Mesendoderm (in vitro differentiated cells): Measurements from ENCODE around the gene CAMK1G.

Experiments
- DNase-seq: peaks from one replicate; pipeline ENCODE4 v3.0.0; 2013
- H2AK5ac ChIP-seq: 2 replicates; pipeline ENCODE4 v1.6.1; 2013; ENCODE audit warnings: low read length, inconsistent platforms
- H2BK120ac ChIP-seq: 2 replicates; pipeline ENCODE4 v1.6.1; 2013; ENCODE audit warnings: low read depth, mild to moderate bottlenecking, low read length, moderate library complexity, mixed read lengths
- H2BK15ac ChIP-seq: replicated peaks from 2 replicates; pipeline ENCODE4 v1.6.1; 2013; ENCODE audit warnings: low read depth, mild to moderate bottlenecking, moderate library complexity
- H2BK5ac ChIP-seq: 2 replicates; pipeline ENCODE4 v1.6.1; 2013; ENCODE audit warnings: low read length, inconsistent platforms
- H3K18ac ChIP-seq: 2 replicates; pipeline ENCODE4 v1.6.1; 2013; ENCODE audit warnings: mild to moderate bottlenecking, low read length, mixed read lengths
- H3K23ac ChIP-seq: one replicate; pipeline ENCODE4 v1.6.1; 2013; ENCODE audit warnings: low read length
- H3K27ac ChIP-seq: 2 replicates; pipeline ENCODE4 v1.5.1; 2013; ENCODE audit warnings: low read depth, mild to moderate bottlenecking, inconsistent platforms, low read length, moderate library complexity
- H3K27me3 ChIP-seq: 2 replicates; pipeline ENCODE4 v1.6.1; 2013; ENCODE audit warnings: low read length, control low read depth, mild to moderate bottlenecking, inconsistent platforms; ENCODE audit not compliant: insufficient read depth, poor library complexity
- H3K36me3 ChIP-seq: 2 replicates; pipeline ENCODE4 v1.6.1; 2013; ENCODE audit warnings: low read length, inconsistent platforms; ENCODE audit not compliant: control insufficient read depth, insufficient read depth
- H3K4ac ChIP-seq: one replicate; pipeline ENCODE4 v1.6.1; 2013; ENCODE audit warnings: low read depth, mild to moderate bottlenecking, low read length, moderate library complexity
- H3K4me1 ChIP-seq: 2 replicates; pipeline ENCODE4 v1.6.1; 2013; ENCODE audit warnings: low read depth, low read length, inconsistent platforms; ENCODE audit not compliant: control insufficient read depth
- H3K4me2 ChIP-seq: 2 replicates; pipeline ENCODE4 v1.6.1; 2013; ENCODE audit warnings: low read length
- H3K4me3 ChIP-seq: 2 replicates; pipeline ENCODE4 v1.5.1; 2013; ENCODE audit warnings: mild to moderate bottlenecking, low read length
- H3K56ac ChIP-seq: one replicate; pipeline ENCODE4 v1.6.1; 2013; ENCODE audit warnings: low read length
- H3K79me1 ChIP-seq: 2 replicates; pipeline ENCODE4 v1.6.1; 2013; ENCODE audit warnings: low read length, inconsistent platforms
- H3K79me2 ChIP-seq: 2 replicates; pipeline ENCODE4 v1.6.1; 2013; ENCODE audit warnings: mild to moderate bottlenecking, low read length; ENCODE audit not compliant: control insufficient read depth, insufficient read depth
- H3K9ac ChIP-seq: 2 replicates; pipeline ENCODE4 v1.6.1; 2013; ENCODE audit warnings: low read length, inconsistent platforms
- H4K5ac ChIP-seq: one replicate; pipeline ENCODE4 v1.6.1; 2013; ENCODE audit warnings: low read length
- H4K8ac ChIP-seq: one replicate; pipeline ENCODE4 v1.6.1; 2013; ENCODE audit warnings: low read depth, mild to moderate bottlenecking, control low read depth, low read length, moderate library complexity
- WGBS: extraction: QIAGEN DNeasy Blood & Tissue Kit; methylation state at CpG from one replicate; pipeline ENCODE4 v1.1.7; 2013; ENCODE audit warnings: low lambda C conversion rate, missing lambda C conversion rate; ENCODE audit not compliant: insufficient coverage; ENCODE audit errors: extremely low coverage; 5-methylcytosine and 5-hydroxymethylcytosine counted together

CAMK1G gene

DNA sequence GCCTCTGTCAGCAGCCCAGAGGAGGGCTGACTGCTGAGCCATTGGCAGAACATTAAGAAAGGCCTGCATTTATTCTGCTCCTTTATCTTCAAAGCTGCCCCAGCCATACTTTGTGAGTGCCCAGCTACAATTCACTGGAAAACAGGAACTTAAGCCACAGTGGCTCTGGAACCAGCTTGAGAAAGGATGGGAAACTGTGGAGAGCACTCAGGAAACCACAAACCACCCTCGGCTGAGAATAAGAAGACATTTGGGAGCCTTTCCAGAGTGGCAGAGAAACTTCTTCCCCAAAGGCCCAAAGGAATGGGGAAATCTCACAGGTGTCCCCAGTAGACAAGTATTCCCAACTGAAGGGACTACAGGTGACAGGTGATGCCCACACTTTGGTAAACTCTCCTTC is 66.9 kb downstream of the CAMK1G start:
- Histone ChIP-seq H3K4ac (no peak overlapping the region), H3K36me3 (no peaks in the 10 kb centered on the region), H4K5ac (no peak overlapping the region), H3K4me1 (no peaks in the 10 kb centered on the region), H3K18ac (no peak overlapping the region), H3K27ac (no peak overlapping the region), H3K9ac (no peak overlapping the region), H2BK15ac (no peak overlapping the region), H3K4me2 (no peak overlapping the region), H4K8ac (no peak overlapping the region), H3K27me3 (no peaks in the 10 kb centered on the region), H3K56ac (no peak overlapping the region), H2BK120ac (no peak overlapping the region), H3K4me3 (no peak overlapping the region), H3K79me1 (no peaks in the 10 kb centered on the region), H2AK5ac (no peak overlapping the region), H2BK5ac (no peak overlapping the region), H3K79me2 (no peaks in the 10 kb centered on the region), H3K23ac (no peak overlapping the region)
- DNase-seq, result no peak
- WGBS, result no CpG with 5 or more reads among the region's 1 CpG

DNA sequence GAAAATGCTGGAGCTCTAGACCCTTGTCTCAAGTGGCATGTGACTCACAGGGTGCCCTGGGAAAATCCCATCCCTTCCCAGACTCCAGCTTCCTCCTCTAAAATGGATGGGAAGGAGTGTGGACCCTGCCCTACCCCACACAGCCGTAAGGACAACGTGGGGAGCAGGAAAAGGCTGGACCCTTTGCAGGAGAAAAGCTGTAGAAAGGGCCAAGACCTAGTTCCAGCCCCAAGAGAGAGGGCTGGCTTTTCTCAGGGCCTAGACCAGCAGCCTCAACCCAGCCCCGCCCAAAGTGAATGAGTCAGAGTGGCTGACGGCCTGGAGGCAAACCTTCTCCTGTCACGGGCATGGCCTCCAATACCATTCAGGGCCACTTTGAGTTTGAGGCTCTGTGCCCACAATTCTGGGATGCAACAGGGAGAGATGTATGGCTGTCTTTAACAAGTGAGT is 67.6 kb downstream of the CAMK1G start:
- WGBS, result no CpG with 5 or more reads among the region's 5 CpGs
- Histone ChIP-seq H3K79me1 (no peaks in the 10 kb centered on the region), H3K4me2 (no peak overlapping the region), H2AK5ac (no peak overlapping the region), H3K36me3 (no peaks in the 10 kb centered on the region), H4K5ac (no peak overlapping the region), H3K4ac (no peak overlapping the region), H3K4me3 (no peak overlapping the region), H3K18ac (no peak overlapping the region), H3K79me2 (no peaks in the 10 kb centered on the region), H2BK120ac (no peak overlapping the region), H3K27me3 (no peaks in the 10 kb centered on the region), H3K56ac (no peak overlapping the region), H3K27ac (no peak overlapping the region), H2BK5ac (no peak overlapping the region), H3K9ac (no peak overlapping the region), H3K4me1 (no peaks in the 10 kb centered on the region), H4K8ac (no peak overlapping the region), H3K23ac (no peak overlapping the region), H2BK15ac (no peak overlapping the region)
- peak; percentile 62 for DNase-seq

DNA sequence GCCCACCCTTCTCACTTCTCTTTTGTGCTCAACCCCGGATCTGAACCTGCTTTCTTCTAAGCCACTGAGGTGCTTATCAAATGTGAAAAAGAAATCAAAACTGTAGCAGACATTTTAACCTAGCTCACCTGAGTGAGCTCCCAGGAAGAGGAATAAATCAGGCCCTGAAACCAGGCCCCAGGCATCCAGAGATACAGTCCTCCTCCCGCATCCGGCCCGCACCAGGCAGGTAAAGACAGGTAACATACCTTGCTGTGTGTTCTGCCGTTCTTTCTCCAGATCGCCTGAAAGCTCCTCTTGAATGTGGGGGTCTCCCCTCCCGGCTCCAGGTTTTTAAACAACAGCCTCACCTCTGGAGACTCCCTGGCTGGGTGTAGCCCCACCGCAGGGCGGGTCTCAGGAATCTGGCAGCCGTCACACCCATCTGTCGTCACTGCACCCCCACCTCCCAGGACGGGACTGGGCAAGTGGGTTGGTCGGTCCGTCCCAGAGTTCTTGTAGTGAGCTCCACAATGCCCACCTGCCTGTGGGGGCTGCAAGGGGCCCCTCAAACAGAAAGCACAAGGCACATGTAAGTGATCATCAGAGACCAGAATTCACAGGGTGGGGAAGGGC is 68.7 kb downstream of the CAMK1G start, which contains the start of gene LAMB3:
LAMB3 (minus strand) TSS at position 305 of the 615 bp plus-strand sequence. CDS start 1,481 bp downstream, outside the sequence.
- H2BK5ac ChIP-seq, result no peak within 1 kb of the TSS
- H3K18ac ChIP-seq, result no peak within 1 kb of the TSS
- no peak within 1 kb of the TSS for H2BK15ac ChIP-seq
- no peak within 1 kb of the TSS for H3K9ac ChIP-seq
- H3K27ac ChIP-seq, result no peak within 1 kb of the TSS
- DNase-seq, result no peak
- H3K4ac ChIP-seq, result no peak within 1 kb of the TSS
- no peaks in the 10 kb centered on the region for H3K79me1 ChIP-seq
- H4K8ac ChIP-seq, result no peak within 1 kb of the TSS
- H4K5ac ChIP-seq, result no peak within 1 kb of the TSS
- H3K56ac ChIP-seq, result no peak within 1 kb of the TSS
- no peaks in the 10 kb centered on the region for H3K79me2 ChIP-seq
- H3K36me3 ChIP-seq, result no peaks in the 10 kb centered on the region
- H3K23ac ChIP-seq, result no peak within 1 kb of the TSS
- no peak within 1 kb of the TSS for H2AK5ac ChIP-seq
- H3K27me3 ChIP-seq, result no peaks in the 10 kb centered on the region
- WGBS, result no CpG with 5 or more reads among the region's 14 CpGs
- H3K4me3 ChIP-seq, result no peak within 1 kb of the TSS
- no peak within 1 kb of the TSS for H3K4me2 ChIP-seq
- H2BK120ac ChIP-seq, result no peak within 1 kb of the TSS
- no peaks in the 10 kb centered on the region for H3K4me1 ChIP-seq

DNA sequence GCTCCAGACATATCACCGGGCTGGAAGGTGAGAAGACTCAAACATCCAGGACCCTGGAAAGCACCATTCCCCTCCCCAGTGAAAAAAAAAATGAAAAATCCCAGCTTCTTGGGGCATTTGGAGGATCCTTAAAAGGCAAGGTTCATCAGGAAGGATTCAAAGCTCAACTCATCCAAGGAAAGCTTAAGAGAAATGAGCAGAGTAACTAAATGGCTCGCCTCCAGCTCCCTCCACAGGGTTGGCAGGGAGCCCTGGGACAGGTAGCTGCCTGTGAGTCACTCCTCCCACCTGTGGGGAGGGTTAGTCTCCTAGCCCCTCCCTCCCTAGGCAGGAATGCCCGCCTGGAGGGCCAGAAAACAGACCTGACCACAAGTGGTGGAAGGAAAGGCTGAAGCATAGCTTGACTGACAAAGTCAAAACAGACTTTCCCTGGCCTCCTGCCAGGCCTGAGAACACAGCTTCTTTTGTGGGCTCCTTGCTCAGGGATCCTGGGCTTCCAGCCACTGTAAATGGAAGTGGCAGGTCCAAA is 69.4 kb downstream of the CAMK1G start:
- no peak overlapping the region for H2AK5ac ChIP-seq
- H2BK5ac ChIP-seq, result no peak overlapping the region
- no peak overlapping the region for H2BK15ac ChIP-seq
- no CpG with 5 or more reads among the region's 3 CpGs for WGBS
- H3K27me3 ChIP-seq, result no peaks in the 10 kb centered on the region
- no peak overlapping the region for H2BK120ac ChIP-seq
- no peaks in the 10 kb centered on the region for H3K79me1 ChIP-seq
- no peaks in the 10 kb centered on the region for H3K4me1 ChIP-seq
- no peaks in the 10 kb centered on the region for H3K36me3 ChIP-seq
- H3K27ac ChIP-seq, result no peak overlapping the region
- H3K4me3 ChIP-seq, result no peak overlapping the region
- no peak overlapping the region for H4K8ac ChIP-seq
- no peak overlapping the region for H4K5ac ChIP-seq
- H3K18ac ChIP-seq, result no peak overlapping the region
- peak; percentile 94 for DNase-seq
- no peak overlapping the region for H3K56ac ChIP-seq
- no peak overlapping the region for H3K9ac ChIP-seq
- H3K4ac ChIP-seq, result no peak overlapping the region
- H3K79me2 ChIP-seq, result no peaks in the 10 kb centered on the region
- no peak overlapping the region for H3K4me2 ChIP-seq
- no peak overlapping the region for H3K23ac ChIP-seq

DNA sequence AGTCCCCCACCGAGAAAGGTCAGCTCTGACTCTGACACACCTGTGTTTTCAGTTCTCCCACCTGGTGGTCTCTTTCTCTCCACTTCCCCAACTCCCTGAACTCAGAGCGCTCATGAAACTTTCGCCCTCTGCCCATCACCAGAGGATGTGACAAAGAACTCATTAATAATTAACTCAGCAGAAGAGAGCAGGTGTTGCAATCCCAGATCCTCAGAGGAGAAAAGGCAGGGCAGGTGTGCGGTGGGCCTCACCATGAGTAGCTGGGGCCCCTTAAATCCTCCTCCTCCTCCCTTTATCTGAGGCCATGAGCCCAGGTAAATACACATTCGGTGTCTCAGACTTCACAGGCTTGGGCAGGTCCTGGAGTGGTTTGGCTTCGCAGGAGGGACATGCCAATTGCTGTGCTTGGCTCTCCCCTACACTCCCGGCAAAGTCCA is 70.4 kb downstream of the CAMK1G start:
- Histone ChIP-seq H3K36me3 (no peaks in the 10 kb centered on the region), H3K79me2 (no peaks in the 10 kb centered on the region), H3K4ac (no peak overlapping the region), H2AK5ac (no peak overlapping the region), H3K18ac (no peak overlapping the region), H3K4me3 (no peak overlapping the region), H4K5ac (no peak overlapping the region), H3K23ac (no peak overlapping the region), H4K8ac (no peak overlapping the region), H3K27ac (no peak overlapping the region), H2BK15ac (no peak overlapping the region), H3K4me1 (no peaks in the 10 kb centered on the region), H3K79me1 (no peaks in the 10 kb centered on the region), H2BK5ac (no peak overlapping the region), H3K9ac (no peak overlapping the region), H3K4me2 (no peak overlapping the region), H3K56ac (no peak overlapping the region), H2BK120ac (no peak overlapping the region), H3K27me3 (no peaks in the 10 kb centered on the region)
- no peak for DNase-seq
- no CpG with 5 or more reads among the region's 7 CpGs for WGBS
